Stimulated activated CD8-positive, alpha-beta memory T cell treated with anti-CD3 and anti-CD28 coated beads, Interleukin-7, amount 100 ng/mL, for 48 hours (primary cell): ENCODE data around the gene UBE2I.

Source experiments
- DNase-seq, 2 donors: peaks; one replicate each; pipeline ENCODE4 v3.0.0-alpha.2; 2020; ENCODE audit warnings: low read depth in 1 of 2; ENCODE audit errors: extremely low read depth in 1 of 2

Gene UBE2I

GRCh38 chr16:1277151-1277598 is 32.3 kb upstream of the UBE2I start:
- no peak for DNase-seq

GRCh38 chr16:1277617-1278282 is 31.7 kb upstream of the UBE2I start:
- DNase-seq: no peak

- no peak for DNase-seq
Measured at GRCh38 chr16:1278477-1278876, 31.0 kb upstream of the UBE2I start.

- DNase-seq: no peak
Measured at GRCh38 chr16:1279081-1279944, 30.1 kb upstream of the UBE2I start.

GRCh38 chr16:1279945-1280589 is 29.4 kb upstream of the UBE2I start:
- no peak for DNase-seq

- no peak for DNase-seq
Measured at GRCh38 chr16:1280783-1281182, 28.7 kb upstream of the UBE2I start.

- no peak for DNase-seq
Measured at GRCh38 chr16:1281517-1281916, 27.9 kb upstream of the UBE2I start.

- DNase-seq: no peak
Measured at GRCh38 chr16:1282324-1282973, 27.0 kb upstream of the UBE2I start.

- no peak for DNase-seq
Measured at GRCh38 chr16:1283296-1283695, 26.1 kb upstream of the UBE2I start.

GRCh38 chr16:1283996-1284616 is 25.3 kb upstream of the UBE2I start:
- no peak for DNase-seq

GRCh38 chr16:1285669-1286512 is 23.5 kb upstream of the UBE2I start:
- no peak for DNase-seq

- DNase-seq: no peak
Measured at GRCh38 chr16:1286513-1287094, 22.8 kb upstream of the UBE2I start.

- no peak for DNase-seq
Measured at GRCh38 chr16:1287982-1288670, 21.3 kb upstream of the UBE2I start.

GRCh38 chr16:1288813-1289476 is 20.5 kb upstream of the UBE2I start:
- no peak for DNase-seq

- no peak for DNase-seq
Measured at GRCh38 chr16:1289477-1289866, 20.0 kb upstream of the UBE2I start.

- DNase-seq: no peak
Measured at GRCh38 chr16:1290063-1290501, 19.4 kb upstream of the UBE2I start.

GRCh38 chr16:1290860-1291575 is 18.4 kb upstream of the UBE2I start:
- no peak for DNase-seq

- DNase-seq: no peak
Measured at GRCh38 chr16:1291576-1291974, 17.9 kb upstream of the UBE2I start.
